Panc1 (cell line): ENCODE data around the gene SYNE1. TPM values are rescaled to one million over a fixed set of nuclear protein-coding genes. Genes with fewer than 3 reads are reported as not detected.

ENCODE experiments used
- ATAC-seq: fragments of 200-7000 bp; cut with Tn5 transposase; 2 replicates; pipeline ENCODE4 v1.9.1; 2020; ENCODE audit warnings: mild to moderate bottlenecking, moderate library complexity
- BruUV-seq: library from RNA; stranded (reverse); fragments of 400-500 nt; replicated peaks from 2 replicates; lab custom pipeline; 2021; lab: Mats Ljungman, UMichigan
- CTCF ChIA-PET: fragments of 300-600 bp; sonication (Branson Sonifier 250); formaldehyde crosslinking; loops from one replicate; lab custom pipeline; 2022; ENCODE audit warnings: antibody characterized with exemption; lab: Charles Lee
- POLR2A ChIA-PET: fragments of 300-600 bp; sonication (Branson Sonifier 250); formaldehyde crosslinking; loops from one replicate; lab custom pipeline; 2022; ENCODE audit warnings: antibody characterized with exemption; lab: Charles Lee
- DNase-seq: peaks from one replicate; pipeline ENCODE4 v3.0.0-alpha.2; 2010; ENCODE audit warnings: low read depth, low spot score
- H3K27ac ChIP-seq: 2 replicates; pipeline ENCODE4 v1.5.1; 2011; ENCODE audit warnings: mild to moderate bottlenecking, low read length, inconsistent platforms
- H3K27me3 ChIP-seq: fragments of 200-500 bp; sonication (Bioruptor generic); 2 replicates; pipeline ENCODE4 v1.6.0; 2014; ENCODE audit warnings: low read length, inconsistent platforms; ENCODE audit not compliant: control insufficient read depth, insufficient read depth
- H3K36me3 ChIP-seq: fragments of 200-500 bp; sonication (Bioruptor generic); 2 replicates; pipeline ENCODE4 v1.5.1; 2014; ENCODE audit warnings: inconsistent platforms, mild to moderate bottlenecking, low read length, moderate library complexity; ENCODE audit not compliant: control insufficient read depth, insufficient read depth
- H3K4me1 ChIP-seq: 2 replicates; pipeline ENCODE4 v1.5.1; 2011; ENCODE audit warnings: inconsistent platforms, mild to moderate bottlenecking, low read length, moderate library complexity; ENCODE audit not compliant: control insufficient read depth, insufficient read depth
- H3K4me3 ChIP-seq, 2 experiments: 2 replicates each; pipeline ENCODE4 v1.5.1; 2011 to 2012; ENCODE audit warnings: low read depth in 2 of 2, low read length in 2 of 2, mild to moderate bottlenecking in 2 of 2, inconsistent platforms in 1 of 2, moderate library complexity in 1 of 2
- H3K9me3 ChIP-seq: fragments of 200-500 bp; sonication (Bioruptor generic); 2 replicates; pipeline ENCODE4 v1.5.1; 2014; ENCODE audit warnings: low read depth, mild to moderate bottlenecking, inconsistent platforms, low read length, moderate library complexity; ENCODE audit not compliant: control insufficient read depth, insufficient read depth
- POLR2AphosphoS5 ChIP-seq: IDR thresholded peaks from 2 replicates; pipeline ENCODE4 v1.6.1; 2012; ENCODE audit warnings: mild to moderate bottlenecking, low read depth, low read length, moderate library complexity
- SIN3A ChIP-seq: IDR thresholded peaks from 2 replicates; pipeline ENCODE4 v1.6.1; 2012; ENCODE audit warnings: low read depth, mild to moderate bottlenecking, low read length, moderate library complexity, borderline replicate concordance; ENCODE audit not compliant: insufficient read depth
- TCF7L2 ChIP-seq: IDR thresholded peaks from 2 replicates; pipeline ENCODE4 v1.6.1; 2011; ENCODE audit warnings: mild to moderate bottlenecking, low read depth, low read length, inconsistent platforms
- in situ Hi-C: cut with HindIII; loops from 2 replicates; pipeline ENCODE4 v1.10.0; 2016; ENCODE audit warnings: low sequenced_read_pairs, low pct_unique_long_range_greater_than_20kb
- intact Hi-C: fragments of 100-400 bp; cut with micrococcal nuclease; formaldehyde crosslinking; loops from one replicate; pipeline ENCODE4 v1.10.0; 2022; ENCODE audit not compliant: unreplicated experiment
- total RNA-seq: library from RNA; stranded (reverse); gene quantifications from one replicate; pipeline ENCODE4 v1.2.1, GENCODE V29; 2021; ENCODE audit not compliant: unreplicated experiment
- TF ChIP-seq, protein P1 (sequence below), 2 experiments: IDR thresholded peaks; 2 replicates each; pipeline ENCODE4 v1.6.1; 2011 to 2012; ENCODE audit warnings: low read depth in 2 of 2, control low read depth in 1 of 2, low read length in 1 of 2, mild to moderate bottlenecking in 1 of 2, moderate library complexity in 1 of 2; ENCODE audit not compliant: insufficient read depth in 1 of 2
- TF ChIP-seq, protein P2 (sequence below): fragments of 450-650 bp; IDR thresholded peaks from 2 replicates; pipeline ENCODE4 v1.5.1; 2017; ENCODE audit warnings: mild to moderate bottlenecking

SYNE1 gene
- total RNA-seq, 1 experiment from 2014 or later = 3.2 TPM

DNA sequence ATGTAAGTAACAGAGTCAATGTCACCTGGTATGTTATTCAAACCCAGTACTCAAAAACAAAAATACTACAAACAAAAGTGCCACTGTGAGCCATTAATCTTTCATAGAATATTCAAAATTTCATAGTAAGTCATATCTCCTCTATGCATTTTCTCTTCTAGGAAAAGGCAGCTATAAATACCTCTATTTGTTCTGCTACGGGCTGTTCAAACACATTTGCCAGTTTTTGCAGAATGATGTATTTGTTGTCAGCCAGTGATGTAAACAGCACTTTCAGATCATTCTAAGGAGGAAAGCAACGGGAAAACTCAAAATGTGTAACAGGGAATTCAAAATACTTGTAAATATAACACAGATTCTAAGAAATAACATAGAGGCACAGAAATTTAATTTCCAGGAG is 388.2 kb downstream of the SYNE1 start:
- H3K36me3 ChIP-seq = no peaks in the 10 kb centered on the region
- TF ChIP-seq, protein P1, sequence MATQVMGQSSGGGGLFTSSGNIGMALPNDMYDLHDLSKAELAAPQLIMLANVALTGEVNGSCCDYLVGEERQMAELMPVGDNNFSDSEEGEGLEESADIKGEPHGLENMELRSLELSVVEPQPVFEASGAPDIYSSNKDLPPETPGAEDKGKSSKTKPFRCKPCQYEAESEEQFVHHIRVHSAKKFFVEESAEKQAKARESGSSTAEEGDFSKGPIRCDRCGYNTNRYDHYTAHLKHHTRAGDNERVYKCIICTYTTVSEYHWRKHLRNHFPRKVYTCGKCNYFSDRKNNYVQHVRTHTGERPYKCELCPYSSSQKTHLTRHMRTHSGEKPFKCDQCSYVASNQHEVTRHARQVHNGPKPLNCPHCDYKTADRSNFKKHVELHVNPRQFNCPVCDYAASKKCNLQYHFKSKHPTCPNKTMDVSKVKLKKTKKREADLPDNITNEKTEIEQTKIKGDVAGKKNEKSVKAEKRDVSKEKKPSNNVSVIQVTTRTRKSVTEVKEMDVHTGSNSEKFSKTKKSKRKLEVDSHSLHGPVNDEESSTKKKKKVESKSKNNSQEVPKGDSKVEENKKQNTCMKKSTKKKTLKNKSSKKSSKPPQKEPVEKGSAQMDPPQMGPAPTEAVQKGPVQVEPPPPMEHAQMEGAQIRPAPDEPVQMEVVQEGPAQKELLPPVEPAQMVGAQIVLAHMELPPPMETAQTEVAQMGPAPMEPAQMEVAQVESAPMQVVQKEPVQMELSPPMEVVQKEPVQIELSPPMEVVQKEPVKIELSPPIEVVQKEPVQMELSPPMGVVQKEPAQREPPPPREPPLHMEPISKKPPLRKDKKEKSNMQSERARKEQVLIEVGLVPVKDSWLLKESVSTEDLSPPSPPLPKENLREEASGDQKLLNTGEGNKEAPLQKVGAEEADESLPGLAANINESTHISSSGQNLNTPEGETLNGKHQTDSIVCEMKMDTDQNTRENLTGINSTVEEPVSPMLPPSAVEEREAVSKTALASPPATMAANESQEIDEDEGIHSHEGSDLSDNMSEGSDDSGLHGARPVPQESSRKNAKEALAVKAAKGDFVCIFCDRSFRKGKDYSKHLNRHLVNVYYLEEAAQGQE (IDR thresholded peaks at IDR 0.05; ENCODE audit: insufficient read depth in 1 of 2, low read depth in 2 of 2, low read length in 1 of 2) = no peak
- TF ChIP-seq TCF7L2 (no peak), POLR2AphosphoS5 (no peak), SIN3A (no peak)
- TF ChIP-seq, protein P2, sequence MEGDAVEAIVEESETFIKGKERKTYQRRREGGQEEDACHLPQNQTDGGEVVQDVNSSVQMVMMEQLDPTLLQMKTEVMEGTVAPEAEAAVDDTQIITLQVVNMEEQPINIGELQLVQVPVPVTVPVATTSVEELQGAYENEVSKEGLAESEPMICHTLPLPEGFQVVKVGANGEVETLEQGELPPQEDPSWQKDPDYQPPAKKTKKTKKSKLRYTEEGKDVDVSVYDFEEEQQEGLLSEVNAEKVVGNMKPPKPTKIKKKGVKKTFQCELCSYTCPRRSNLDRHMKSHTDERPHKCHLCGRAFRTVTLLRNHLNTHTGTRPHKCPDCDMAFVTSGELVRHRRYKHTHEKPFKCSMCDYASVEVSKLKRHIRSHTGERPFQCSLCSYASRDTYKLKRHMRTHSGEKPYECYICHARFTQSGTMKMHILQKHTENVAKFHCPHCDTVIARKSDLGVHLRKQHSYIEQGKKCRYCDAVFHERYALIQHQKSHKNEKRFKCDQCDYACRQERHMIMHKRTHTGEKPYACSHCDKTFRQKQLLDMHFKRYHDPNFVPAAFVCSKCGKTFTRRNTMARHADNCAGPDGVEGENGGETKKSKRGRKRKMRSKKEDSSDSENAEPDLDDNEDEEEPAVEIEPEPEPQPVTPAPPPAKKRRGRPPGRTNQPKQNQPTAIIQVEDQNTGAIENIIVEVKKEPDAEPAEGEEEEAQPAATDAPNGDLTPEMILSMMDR = no peak
- ATAC-seq (no peak), DNase-seq (no peak)
- POLR2A ChIA-PET = no interaction called here
- H3K4me3 ChIP-seq = no peak overlapping the region
- H3K9me3 ChIP-seq = no peaks in the 10 kb centered on the region
- H3K27me3 ChIP-seq = no peaks in the 10 kb centered on the region
- BruUV-seq = no TSS peak
- no peak overlapping the region for H3K27ac ChIP-seq
- intact Hi-C loops (no loop called here), in situ Hi-C loops (no loop called here)
- no peaks in the 10 kb centered on the region for H3K4me1 ChIP-seq
- CTCF ChIA-PET = no interaction called here

DNA sequence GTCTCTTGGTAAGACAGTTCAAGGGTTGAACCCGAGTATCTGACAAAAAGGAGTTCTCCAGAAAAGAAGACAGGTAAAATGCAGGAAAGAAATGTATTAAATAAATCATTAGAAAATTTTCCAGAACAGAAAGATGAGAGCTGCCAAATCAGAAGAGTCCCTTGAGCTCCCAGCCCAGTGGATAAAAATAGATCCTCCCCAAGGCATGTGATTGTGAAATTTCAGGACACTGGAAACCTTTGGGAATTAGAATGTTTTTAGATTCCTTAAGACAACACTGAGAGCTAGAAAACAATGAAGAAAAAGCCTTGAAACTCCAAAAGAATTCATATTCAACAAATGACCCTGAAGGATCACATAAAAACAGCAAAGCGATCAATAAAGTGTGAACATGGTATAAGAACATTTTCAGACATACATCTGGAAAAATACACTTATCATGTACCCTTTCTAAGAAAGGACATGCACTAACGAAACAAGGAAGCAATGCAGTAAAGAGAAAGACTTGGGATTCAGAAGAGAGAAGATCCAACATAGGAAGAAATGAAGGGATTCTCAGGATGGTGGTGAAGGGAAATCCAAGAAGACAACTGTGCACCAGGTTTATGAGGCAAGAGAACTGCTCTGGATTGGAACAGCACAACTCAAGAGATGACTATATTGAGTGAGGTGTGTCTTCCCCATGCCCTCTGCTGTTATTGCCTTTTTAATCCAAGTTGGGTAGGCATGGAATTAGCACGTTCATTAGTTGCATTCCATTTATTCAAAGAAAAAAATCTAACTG is 390.4 kb downstream of the SYNE1 start:
- intact Hi-C loops = no loop called here
- no peaks in the 10 kb centered on the region for H3K9me3 ChIP-seq
- ChIA-PET POLR2A (no interaction called here), CTCF (no interaction called here)
- DNase-seq (no peak), ATAC-seq (no peak)
- in situ Hi-C loops = no loop called here
- TF ChIP-seq TCF7L2 = no peak
- TF ChIP-seq POLR2AphosphoS5 = no peak
- TF ChIP-seq, protein P1 (IDR thresholded peaks at IDR 0.05; ENCODE audit: insufficient read depth in 1 of 2, low read depth in 2 of 2, low read length in 1 of 2) = no peak
- TF ChIP-seq, protein P2 = no peak
- TF ChIP-seq SIN3A = no peak
- H3K27me3 ChIP-seq = no peaks in the 10 kb centered on the region
- no peaks in the 10 kb centered on the region for H3K36me3 ChIP-seq
- no peak overlapping the region for H3K27ac ChIP-seq
- no peaks in the 10 kb centered on the region for H3K4me1 ChIP-seq
- no peak overlapping the region for H3K4me3 ChIP-seq
- no TSS peak for BruUV-seq
